ENCODE results near the gene ATF6. TPM values are rescaled to one million over a fixed set of nuclear protein-coding genes. Genes with fewer than 3 reads are reported as not detected.

ATF6 gene
- total RNA-seq, 2 experiments from 2014 or later: 10.2 to 13.9 TPM

DNA sequence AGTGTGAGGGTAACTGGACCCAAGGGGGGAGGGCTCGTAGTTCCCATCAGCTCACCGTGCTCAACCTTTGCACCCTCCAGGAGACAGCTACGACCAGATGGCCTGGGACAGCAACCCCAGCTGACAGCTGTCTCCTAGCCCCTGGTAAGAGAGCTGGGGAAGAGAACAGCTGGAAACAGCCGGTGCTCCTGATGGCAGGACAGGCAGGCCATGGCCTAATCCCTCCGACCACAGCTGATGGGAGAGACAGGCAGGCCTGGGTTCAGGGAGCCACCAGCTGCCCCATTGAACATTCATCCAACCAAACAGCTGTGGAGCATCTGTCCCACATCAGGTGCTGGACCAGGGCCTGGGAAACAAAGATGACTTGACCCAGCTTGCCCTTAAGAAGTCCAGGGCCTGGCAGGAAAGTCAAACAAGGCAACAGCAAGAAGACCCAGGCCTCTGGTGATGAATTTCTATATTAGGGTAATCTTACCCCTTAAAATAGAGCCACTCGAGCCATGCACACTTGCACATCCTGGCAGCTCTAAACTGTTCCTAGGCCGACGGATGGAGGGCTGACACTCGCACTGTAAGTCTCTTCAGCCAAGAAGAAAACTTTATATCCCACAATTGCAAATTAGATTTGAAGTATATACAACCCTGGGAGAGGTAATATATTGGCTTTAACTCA lies 245.4 kb downstream of the ATF6 start:
- H3K4me2 ChIP-seq (ENCODE audit: low read length): no peak overlapping the region
- H4K20me1 ChIP-seq (ENCODE audit: insufficient read depth, low read length): no peaks in the 10 kb centered on the region
- TF ChIP-seq EZH2phosphoT487 (IDR thresholded peaks at IDR 0.05; ENCODE audit: borderline replicate concordance, low read depth, low read length): no peak
- TF ChIP-seq CTCF (conservative IDR thresholded peaks at IDR 0.05; ENCODE audit: low read length): no peak
- H3K79me2 ChIP-seq (ENCODE audit: insufficient read depth, low read depth, low read length): no peaks in the 10 kb centered on the region
- H3K4me1 ChIP-seq (ENCODE audit: insufficient read depth, low read length, poor library complexity, severe bottlenecking): no peaks in the 10 kb centered on the region
- intact Hi-C loops (cut with micrococcal nuclease; ENCODE audit: unreplicated experiment): no loop called here
- no peak for DNase-seq (ENCODE audit: low spot score)
- H3K9me2 ChIP-seq (ENCODE audit: insufficient read depth, low read length): no peaks in the 10 kb centered on the region
- no peaks in the 10 kb centered on the region for H3K36me3 ChIP-seq (ENCODE audit: insufficient read depth, low read length)
- ChIA-PET POLR2A (no interaction called here), CTCF (ENCODE audit: unreplicated experiment) (no interaction called here)
- H3K4me3 ChIP-seq (ENCODE audit: low read depth, low read length, poor library complexity, severe bottlenecking): no peak overlapping the region
- no peaks in the 10 kb centered on the region for H3K9me3 ChIP-seq (ENCODE audit: low read length)
- no peak overlapping the region for H2AFZ ChIP-seq (ENCODE audit: low read length)
- no TSS peak for BruUV-seq (replicated peaks)
- H3K27ac ChIP-seq (ENCODE audit: low read depth, low read length, poor library complexity, severe bottlenecking): no peak overlapping the region

DNA sequence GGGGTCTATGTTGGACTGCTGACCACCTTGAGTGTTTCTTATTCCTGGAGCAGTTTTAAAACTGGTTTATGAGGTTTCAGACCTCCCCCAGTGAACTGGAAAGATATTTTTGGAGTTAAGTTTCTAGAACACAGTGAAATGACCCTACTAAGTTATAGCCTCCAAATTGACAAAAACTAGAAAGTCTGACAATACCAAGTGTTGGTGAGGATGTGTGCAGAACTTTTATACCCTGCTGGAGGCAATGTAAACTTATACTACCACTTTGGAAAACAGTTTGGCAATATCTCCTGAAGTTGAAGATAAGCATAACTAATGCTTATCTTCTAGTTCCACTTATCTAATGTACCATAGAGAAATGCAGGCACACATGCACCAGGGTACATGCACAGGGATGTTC lies 247.2 kb downstream of the ATF6 start:
- Histone ChIP-seq H3K9me2 (ENCODE audit: insufficient read depth, low read length) (no peaks in the 10 kb centered on the region), H3K36me3 (ENCODE audit: insufficient read depth, low read length) (no peaks in the 10 kb centered on the region), H3K4me3 (ENCODE audit: low read depth, low read length, poor library complexity, severe bottlenecking) (no peak overlapping the region), H3K4me1 (ENCODE audit: insufficient read depth, low read length, poor library complexity, severe bottlenecking) (no peaks in the 10 kb centered on the region), H4K20me1 (ENCODE audit: insufficient read depth, low read length) (no peaks in the 10 kb centered on the region), H3K27ac (ENCODE audit: low read depth, low read length, poor library complexity, severe bottlenecking) (no peak overlapping the region), H2AFZ (ENCODE audit: low read length) (no peak overlapping the region), H3K9me3 (ENCODE audit: low read length) (no peaks in the 10 kb centered on the region), H3K4me2 (ENCODE audit: low read length) (no peak overlapping the region), H3K79me2 (ENCODE audit: insufficient read depth, low read depth, low read length) (no peaks in the 10 kb centered on the region)
- no TSS peak for BruUV-seq (replicated peaks)
- intact Hi-C loops (cut with micrococcal nuclease; ENCODE audit: unreplicated experiment): no loop called here
- no peak for DNase-seq (ENCODE audit: low spot score)
- POLR2A ChIA-PET: interaction anchor here (0.6 kb wide), 1 partner anchor 91 kb away, joined by 3 read pairs; no protein-coding TSS in a partner anchor
- CTCF ChIA-PET (ENCODE audit: unreplicated experiment): no interaction called here
- no peak for TF ChIP-seq EZH2phosphoT487 (IDR thresholded peaks at IDR 0.05; ENCODE audit: borderline replicate concordance, low read depth, low read length)
- TF ChIP-seq CTCF (conservative IDR thresholded peaks at IDR 0.05; ENCODE audit: low read length): no peak

Small RNA genes lying within 50 kb of the gene (small RNA-seq; reads per million reads assigned to genes)
- not detected for gene RN7SL466P

Other genes starting within 250 kb of the ATF6 start
- not detected in 2 replicates for gene HSPA6, start 241.8 kb upstream of the ATF6 start, total RNA-seq (2014; rRNA removed; shearing (Covaris generic))
- gene HSPA6, start 241.8 kb upstream of the ATF6 start, total RNA-seq (2022): 0.13 TPM in 1 of 2 replicates, not detected in the other
- not detected in 2 replicates for gene FCGR3A, start 216.5 kb upstream of the ATF6 start, total RNA-seq (2014; rRNA removed; shearing (Covaris generic))
- not detected in 2 replicates for gene FCGR3A, start 216.5 kb upstream of the ATF6 start, total RNA-seq (2022)
- not detected in 2 replicates for gene FCGR3B, start 135.1 kb upstream of the ATF6 start, total RNA-seq (2014; rRNA removed; shearing (Covaris generic))
- gene FCGR3B, start 135.1 kb upstream of the ATF6 start, total RNA-seq (2022): not detected in 2 replicates
- 4.6 TPM in 2 replicates for gene FCGR2B, start 103.2 kb upstream of the ATF6 start, total RNA-seq (2014; rRNA removed; shearing (Covaris generic))
- gene FCGR2B, start 103.2 kb upstream of the ATF6 start, total RNA-seq (2022): 1.9 and 4.8 TPM in 2 replicates
- 524 and 672 TPM in 2 replicates for gene FCRLA, start 59.1 kb upstream of the ATF6 start, total RNA-seq (2014; rRNA removed; shearing (Covaris generic))
- gene FCRLA, start 59.1 kb upstream of the ATF6 start, total RNA-seq (2022): 409 and 447 TPM in 2 replicates
- 2.6 and 4.9 TPM in 2 replicates for gene FCRLB, start 44.8 kb upstream of the ATF6 start, total RNA-seq (2014; rRNA removed; shearing (Covaris generic))
- 3.3 and 3.8 TPM in 2 replicates for gene FCRLB, start 44.8 kb upstream of the ATF6 start, total RNA-seq (2022)
- 43.9 and 71.5 TPM in 2 replicates for gene DUSP12, start 16.5 kb upstream of the ATF6 start, total RNA-seq (2014; rRNA removed; shearing (Covaris generic))
- gene DUSP12, start 16.5 kb upstream of the ATF6 start, total RNA-seq (2022): 37.3 and 40.8 TPM in 2 replicates